Mesothelial cell of epicardium (in vitro differentiated cells): ENCODE measurements around the gene STAG1. TPM values are rescaled to one million over a fixed set of nuclear protein-coding genes. Genes with fewer than 3 reads are reported as not detected.
"Not testable (repeated sequence)": the region's sequence is repeated elsewhere in the genome, so short reads cannot be mapped to it uniquely, and the experiment has no call there.

Source experiments
- DNase-seq, 2 experiments: peaks; one replicate each; pipeline ENCODE4 v3.0.0; 2021; ENCODE audit warnings: low spot score in 2 of 2; ENCODE audit not compliant: unreplicated experiment in 2 of 2
- H3K27ac Mint-ChIP-seq: 2 replicates; pipeline ENCODE4 v1.8.0; 2021; ENCODE audit warnings: mixed read lengths
- H3K27me3 Mint-ChIP-seq: 2 replicates; pipeline ENCODE4 v1.8.0; 2021; ENCODE audit warnings: low read depth, mixed read lengths
- H3K36me3 Mint-ChIP-seq: 2 replicates; pipeline ENCODE4 v1.8.0; 2021; ENCODE audit warnings: mixed read lengths
- H3K4me1 Mint-ChIP-seq: 2 replicates; pipeline ENCODE4 v1.8.0; 2021; ENCODE audit warnings: mixed read lengths
- H3K4me3 Mint-ChIP-seq: 2 replicates; pipeline ENCODE4 v1.8.0; 2021; ENCODE audit warnings: mild to moderate bottlenecking, moderate library complexity, mixed read lengths
- H3K9me3 Mint-ChIP-seq: 2 replicates; pipeline ENCODE4 v1.8.0; 2021; ENCODE audit warnings: mixed read lengths
- CTCF ChIP-seq: fragments of 200-600 bp; sonication (generic); IDR thresholded peaks from one replicate; pipeline ENCODE4 v1.5.0; 2021; ENCODE audit warnings: antibody characterized with exemption; ENCODE audit not compliant: unreplicated experiment
- total RNA-seq: library from RNA; stranded (reverse); gene quantifications from 3 replicates; pipeline ENCODE4 v1.2.1, GENCODE V29; 2021

The STAG1 gene
- total RNA-seq, 1 donor from 2014 or later = 51.8 TPM

- Mint-ChIP-seq H3K4me1 (no peaks in the 10 kb centered on the region), H3K9me3 (peaks cover under 1% of the 10 kb centered on the region), H3K4me3 (no peak overlapping the region), H3K27me3 (no peaks in the 10 kb centered on the region), H3K36me3 (peaks cover 7% of the 10 kb centered on the region), H3K27ac (no peak overlapping the region)
- no peak for TF ChIP-seq CTCF
- no peak for DNase-seq
Observed at GRCh38 chr3:136714020-136714419, 38.2 kb downstream of the STAG1 start.

- H3K27me3 Mint-ChIP-seq = no peaks in the 10 kb centered on the region
- no peak for TF ChIP-seq CTCF
- peaks cover 5% of the 10 kb centered on the region for H3K36me3 Mint-ChIP-seq
- no peaks in the 10 kb centered on the region for H3K9me3 Mint-ChIP-seq
- no peak overlapping the region for H3K27ac Mint-ChIP-seq
- no peak for DNase-seq
- no peak overlapping the region for H3K4me3 Mint-ChIP-seq
- H3K4me1 Mint-ChIP-seq = no peaks in the 10 kb centered on the region
Observed at GRCh38 chr3:136712941-136713340, 39.2 kb downstream of the STAG1 start.

GRCh38 chr3:136711888-136712287 is 40.3 kb downstream of the STAG1 start:
- not testable (repeated sequence) for H3K4me3 Mint-ChIP-seq, H3K9me3 Mint-ChIP-seq, H3K36me3 Mint-ChIP-seq, H3K27me3 Mint-ChIP-seq, H3K4me1 Mint-ChIP-seq, H3K27ac Mint-ChIP-seq, DNase-seq

GRCh38 chr3:136711277-136711676 is 40.9 kb downstream of the STAG1 start:
- H3K4me1 Mint-ChIP-seq = no peaks in the 10 kb centered on the region
- H3K36me3 Mint-ChIP-seq = peaks cover 13% of the 10 kb centered on the region
- no peak overlapping the region for H3K27ac Mint-ChIP-seq
- peaks cover 8% of the 10 kb centered on the region for H3K9me3 Mint-ChIP-seq
- no peak overlapping the region for H3K4me3 Mint-ChIP-seq
- H3K27me3 Mint-ChIP-seq = no peaks in the 10 kb centered on the region
- no peak for TF ChIP-seq CTCF
- DNase-seq = no peak

GRCh38 chr3:136709775-136710174 is 42.4 kb downstream of the STAG1 start:
- not testable (repeated sequence) for H3K27me3 Mint-ChIP-seq, H3K9me3 Mint-ChIP-seq, DNase-seq, H3K4me1 Mint-ChIP-seq, H3K27ac Mint-ChIP-seq, H3K4me3 Mint-ChIP-seq
- H3K36me3 Mint-ChIP-seq = peaks cover 13% of the 10 kb centered on the region

GRCh38 chr3:136708333-136708985 is 43.7 kb downstream of the STAG1 start:
- DNase-seq = no peak
- H3K9me3 Mint-ChIP-seq = peaks cover 8% of the 10 kb centered on the region
- no peaks in the 10 kb centered on the region for H3K4me1 Mint-ChIP-seq
- no peak overlapping the region for H3K27ac Mint-ChIP-seq
- H3K36me3 Mint-ChIP-seq = peaks cover 13% of the 10 kb centered on the region
- TF ChIP-seq CTCF = no peak
- no peaks in the 10 kb centered on the region for H3K27me3 Mint-ChIP-seq
- H3K4me3 Mint-ChIP-seq = no peak overlapping the region

- H3K27me3 Mint-ChIP-seq = no peaks in the 10 kb centered on the region
- H3K36me3 Mint-ChIP-seq = peaks cover 21% of the 10 kb centered on the region
- TF ChIP-seq CTCF = no peak
- DNase-seq = no peak
- no peak overlapping the region for H3K27ac Mint-ChIP-seq
- H3K4me3 Mint-ChIP-seq = no peak overlapping the region
- H3K9me3 Mint-ChIP-seq = peaks cover 8% of the 10 kb centered on the region
- H3K4me1 Mint-ChIP-seq = peaks cover 2% of the 10 kb centered on the region
Observed at GRCh38 chr3:136703429-136703828, 48.7 kb downstream of the STAG1 start.
